Cardiac fibroblast (primary cell): ENCODE measurements around the gene PRM3.

Experiments used
- DNase-seq, 2 donors: peaks; one replicate each; pipeline versions ENCODE4 v3.0.0 to v3.0.0-alpha.2; 2010; ENCODE audit warnings: low read depth in 2 of 2
- H3K4me3 ChIP-seq, 2 donors: replicated peaks in 1 of 2; 1 replicate in 1 of 2; 2 replicates in 1 of 2; pipeline ENCODE4 v1.5.1; 2011; ENCODE audit warnings: low read depth in 2 of 2, low read length in 2 of 2, mild to moderate bottlenecking in 2 of 2, moderate library complexity in 1 of 2
- TF ChIP-seq, protein P1 (sequence below): IDR thresholded peaks from one replicate; pipeline ENCODE4 v1.5.1; 2011; ENCODE audit warnings: low read depth, mild to moderate bottlenecking, low read length, inconsistent platforms

PRM3 gene

DNA sequence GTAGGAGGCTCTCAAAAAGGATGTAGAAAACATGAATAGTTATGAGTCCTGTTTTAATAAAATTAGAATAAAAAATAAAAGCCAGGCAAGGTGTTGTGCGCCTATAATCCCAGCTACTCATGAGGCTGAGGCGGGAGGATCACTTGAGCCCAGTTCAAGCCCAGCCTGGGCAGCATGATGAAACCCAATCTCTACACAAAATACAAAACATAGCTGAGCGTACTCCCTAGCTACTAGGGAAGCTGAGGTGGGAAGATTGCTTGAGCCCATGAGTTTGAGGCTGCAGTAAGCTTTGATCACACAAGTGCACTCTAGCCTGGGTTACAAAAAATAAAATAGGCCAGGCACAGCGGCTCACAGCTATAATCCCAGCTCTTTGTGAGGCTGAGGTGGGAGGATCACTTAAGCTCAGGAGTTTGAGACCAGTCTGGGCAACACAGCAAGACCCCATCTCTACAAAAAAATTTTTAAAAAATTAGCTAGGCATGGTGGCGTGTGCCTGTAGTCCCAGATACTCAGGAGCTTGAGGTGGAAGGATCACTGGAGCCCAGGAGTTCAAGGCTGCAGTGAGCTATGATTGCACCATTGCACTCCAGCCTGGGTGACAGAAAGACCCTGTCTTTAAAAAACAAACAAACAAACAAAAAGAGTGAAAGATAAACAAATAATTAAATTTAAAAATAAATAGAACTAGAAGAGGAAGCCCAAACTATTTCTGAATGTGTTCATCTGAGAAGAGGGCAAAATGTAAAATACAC, 24.9 kb upstream of the PRM3 start:
- no peak for DNase-seq
- TF ChIP-seq, protein P1, sequence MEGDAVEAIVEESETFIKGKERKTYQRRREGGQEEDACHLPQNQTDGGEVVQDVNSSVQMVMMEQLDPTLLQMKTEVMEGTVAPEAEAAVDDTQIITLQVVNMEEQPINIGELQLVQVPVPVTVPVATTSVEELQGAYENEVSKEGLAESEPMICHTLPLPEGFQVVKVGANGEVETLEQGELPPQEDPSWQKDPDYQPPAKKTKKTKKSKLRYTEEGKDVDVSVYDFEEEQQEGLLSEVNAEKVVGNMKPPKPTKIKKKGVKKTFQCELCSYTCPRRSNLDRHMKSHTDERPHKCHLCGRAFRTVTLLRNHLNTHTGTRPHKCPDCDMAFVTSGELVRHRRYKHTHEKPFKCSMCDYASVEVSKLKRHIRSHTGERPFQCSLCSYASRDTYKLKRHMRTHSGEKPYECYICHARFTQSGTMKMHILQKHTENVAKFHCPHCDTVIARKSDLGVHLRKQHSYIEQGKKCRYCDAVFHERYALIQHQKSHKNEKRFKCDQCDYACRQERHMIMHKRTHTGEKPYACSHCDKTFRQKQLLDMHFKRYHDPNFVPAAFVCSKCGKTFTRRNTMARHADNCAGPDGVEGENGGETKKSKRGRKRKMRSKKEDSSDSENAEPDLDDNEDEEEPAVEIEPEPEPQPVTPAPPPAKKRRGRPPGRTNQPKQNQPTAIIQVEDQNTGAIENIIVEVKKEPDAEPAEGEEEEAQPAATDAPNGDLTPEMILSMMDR = no peak
- no peak overlapping the region for H3K4me3 ChIP-seq

DNA sequence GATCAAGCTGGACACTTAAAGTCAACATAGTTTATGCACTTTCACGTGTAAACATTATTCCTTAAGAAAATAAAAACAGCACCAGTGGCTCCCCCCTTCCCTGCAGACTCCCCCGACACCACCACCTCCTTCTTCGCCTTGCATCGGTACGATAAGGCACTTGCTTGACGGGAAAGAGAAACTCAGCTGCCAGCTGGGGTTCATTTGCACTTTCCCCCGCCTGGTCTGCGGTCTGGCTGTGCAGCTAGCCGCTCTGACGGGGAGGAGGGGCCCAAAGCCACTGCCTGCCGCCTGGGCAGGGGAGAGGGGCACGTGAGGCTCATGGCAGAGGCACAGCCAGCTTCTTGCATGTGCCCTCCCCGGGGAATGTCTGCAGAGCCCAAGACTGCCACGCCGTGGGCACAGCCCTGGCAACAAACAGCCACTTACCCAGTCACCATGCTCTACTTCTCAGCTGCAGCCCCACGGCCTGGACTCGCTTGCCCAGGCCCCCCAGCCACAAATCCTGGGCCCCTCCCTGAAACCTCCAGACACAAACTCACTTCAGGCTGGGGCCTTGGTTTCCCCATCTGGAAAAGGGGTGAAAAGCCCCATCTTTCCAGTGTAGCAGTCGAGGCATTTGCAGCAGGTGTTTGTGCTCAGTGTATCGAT, 24.2 kb upstream of the PRM3 start:
- H3K4me3 ChIP-seq = no peak overlapping the region
- peak; percentile 18 to 81 for DNase-seq
- TF ChIP-seq, protein P1 = no peak

DNA sequence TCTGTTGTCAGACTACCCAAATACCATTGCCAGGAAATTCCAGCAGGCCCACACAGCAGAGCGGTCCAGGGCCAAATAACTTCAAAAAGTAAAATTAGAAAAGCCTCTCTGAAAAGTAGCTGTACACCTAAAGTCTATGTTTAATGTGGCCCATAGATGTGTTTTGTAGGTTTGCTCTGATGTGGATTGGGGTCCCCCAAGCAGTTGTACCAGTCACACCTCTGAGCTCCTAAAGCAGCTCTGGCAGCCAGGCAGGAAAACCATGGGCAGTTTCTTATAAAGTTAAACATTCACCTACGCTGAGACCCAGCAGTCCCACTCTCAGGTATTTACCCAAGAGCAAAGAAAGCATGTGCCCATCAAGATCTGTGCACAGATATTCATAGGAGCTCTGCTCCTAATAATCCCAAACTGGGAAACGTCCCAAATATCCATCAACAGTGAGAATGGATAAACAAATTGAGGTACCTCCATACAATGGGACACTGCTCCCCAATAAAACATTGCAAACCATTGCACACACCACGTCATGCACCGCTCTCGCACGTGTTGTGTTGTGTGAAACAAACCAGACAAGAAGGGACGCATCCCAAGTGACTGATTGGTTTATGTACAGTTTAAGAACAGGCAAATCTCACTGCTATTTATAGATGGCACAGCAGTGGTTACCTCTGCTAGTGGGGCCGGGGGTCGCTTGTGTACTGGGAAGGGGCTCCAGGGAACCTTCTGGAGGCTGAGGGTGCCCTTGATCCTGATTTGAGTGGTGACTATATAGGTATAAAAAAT, 23.5 kb upstream of the PRM3 start:
- H3K4me3 ChIP-seq = no peak overlapping the region

DNA sequence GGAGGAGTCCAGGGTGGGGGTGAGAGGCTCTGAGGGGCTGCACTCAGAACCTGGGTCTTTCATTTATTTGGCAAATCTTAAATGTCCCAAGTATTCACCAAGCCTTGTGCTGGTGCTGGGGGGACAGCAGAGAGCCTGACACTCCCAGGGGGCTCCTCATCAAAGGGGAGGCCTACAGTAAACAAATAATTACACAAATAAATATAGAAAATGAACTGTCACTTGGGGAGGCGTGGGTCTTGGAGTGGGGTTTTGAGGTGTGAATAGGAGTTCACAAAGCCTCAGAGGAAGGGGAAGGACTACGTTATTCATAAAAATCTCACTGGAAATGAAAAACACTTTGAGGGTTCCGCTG, 22.9 kb upstream of the PRM3 start:
- TF ChIP-seq, protein P1 = no peak
- no peak for DNase-seq
- H3K4me3 ChIP-seq = no peak overlapping the region

More for the DNA sequence above, 23.5 kb upstream of the PRM3 start:
- no peak for DNase-seq
- TF ChIP-seq, protein P1 = no peak

DNA sequence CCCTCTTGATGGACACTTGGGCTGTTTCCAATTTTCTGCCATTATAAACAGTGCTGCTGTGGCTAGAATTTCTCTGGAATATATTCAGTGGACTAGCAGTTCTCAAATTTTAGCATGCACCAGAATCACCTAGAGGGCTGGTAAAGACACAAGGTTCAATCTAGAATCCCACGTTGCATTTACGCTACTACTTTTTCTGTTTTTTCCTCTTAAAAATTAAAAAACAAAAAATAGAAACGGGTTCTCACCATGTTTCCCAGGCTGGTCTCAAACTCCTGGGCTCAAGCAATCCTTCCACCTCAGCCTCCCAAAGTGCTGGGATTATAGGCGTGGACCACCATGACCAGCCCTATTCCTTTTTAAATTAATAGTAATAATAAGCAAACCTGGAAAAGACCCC, 22.2 kb upstream of the PRM3 start:
- TF ChIP-seq, protein P1 = no peak
- H3K4me3 ChIP-seq = no peak overlapping the region
- no peak for DNase-seq

DNA sequence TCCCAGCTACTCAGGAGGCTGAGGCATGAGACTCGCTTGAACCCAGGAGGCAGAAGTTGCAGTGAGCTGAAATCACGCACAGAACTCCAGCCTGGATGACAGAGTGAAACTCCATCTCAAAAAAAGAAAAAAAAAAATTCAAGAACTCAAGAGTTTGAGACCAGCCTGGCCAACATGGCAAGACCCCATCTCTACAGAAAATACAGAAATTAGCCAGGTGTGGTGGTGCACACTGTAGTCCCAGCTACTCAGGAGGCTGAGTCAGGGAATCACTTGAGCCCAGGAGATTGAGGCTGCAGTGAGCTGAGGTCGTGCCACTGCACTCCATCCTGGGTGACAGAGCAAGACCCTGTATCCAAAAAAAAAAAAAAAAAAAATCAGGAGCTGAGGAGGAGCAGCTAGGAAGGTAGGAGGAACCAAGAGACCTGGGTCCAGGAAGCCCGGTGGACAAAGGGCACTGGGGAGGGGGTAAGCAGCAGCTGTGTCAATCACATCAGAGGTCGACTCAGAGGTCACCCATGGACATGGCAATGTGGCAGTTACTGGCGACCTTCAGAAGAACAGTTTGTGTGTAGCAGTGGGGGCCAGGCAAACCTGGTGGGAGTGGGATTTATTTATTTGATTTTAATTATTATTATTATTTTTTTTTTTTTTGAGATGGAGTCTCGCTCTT, 18.8 kb upstream of the PRM3 start:
- DNase-seq = no peak
- TF ChIP-seq, protein P1 = no peak
- H3K4me3 ChIP-seq = no peak overlapping the region
